RWPE1 (cell line): ENCODE measurements around the gene PKP1.

Experiments used
- CTCF ChIA-PET: fragments of 350-600 bp; sonication (Branson Sonifier 250); formaldehyde crosslinking; extraction: SDS; loops from one replicate; lab custom pipeline; 2021; lab: Yijun Ruan, JAX
- POLR2A ChIA-PET: fragments of 400-600 bp; formaldehyde crosslinking; extraction: SDS; loops from one replicate; lab custom pipeline; 2020; ENCODE audit warnings: antibody characterized with exemption; ENCODE audit not compliant: low non-redundant PET; lab: Yijun Ruan, JAX
- DNase-seq: peaks from one replicate; pipeline ENCODE4 v3.0.0; 2012; ENCODE audit warnings: low spot score
- H3K27ac ChIP-seq: fragments of 450-650 bp; 2 replicates; pipeline ENCODE4 v1.5.1; 2017
- CTCF ChIP-seq: fragments of 450-650 bp; conservative IDR thresholded peaks from 2 replicates; pipeline ENCODE4 v1.5.1; 2017; ENCODE audit warnings: low read depth, mild to moderate bottlenecking

Gene PKP1

GRCh38 chr1:201378804-201379203 is 95.5 kb downstream of the PKP1 start:
- ChIA-PET CTCF (interaction anchor here (0.8 kb wide), 1 partner anchor 18 kb away, joined by 3 read pairs; no protein-coding TSS in a partner anchor), POLR2A (no interaction called here)
- no peak for DNase-seq
- no peak for TF ChIP-seq CTCF
- H3K27ac ChIP-seq: no peak overlapping the region

GRCh38 chr1:201379733-201380242 is 96.5 kb downstream of the PKP1 start:
- H3K27ac ChIP-seq: no peak overlapping the region
- ChIA-PET CTCF (interaction anchor here (0.6 to 1.5 kb wide), 2 partner anchors 125 to 1893 kb away, joined by 5 read pairs; no protein-coding TSS in a partner anchor), POLR2A (no interaction called here)
- DNase-seq: no peak
- no peak for TF ChIP-seq CTCF

GRCh38 chr1:201381130-201381529 is 97.8 kb downstream of the PKP1 start:
- CTCF ChIA-PET: interaction anchor here (0.6 to 1.6 kb wide), 6 partner anchors 21 to 132 kb away, joined by 3 to 7 read pairs (median 4); no protein-coding TSS in a partner anchor
- no peak overlapping the region for H3K27ac ChIP-seq
- DNase-seq: no peak
- POLR2A ChIA-PET: interaction anchor here (0.7 kb wide), 1 partner anchor 98 kb away, joined by 5 read pairs; no protein-coding TSS in a partner anchor
- no peak for TF ChIP-seq CTCF
